Kidney tubule cell (primary cell): ENCODE measurements around the gene GREB1L.
"Not testable (repeated sequence)": the region's sequence is repeated elsewhere in the genome, so short reads cannot be mapped to it uniquely, and the experiment has no call there.

Experiments used
- DNase-seq: peaks from one replicate; pipeline ENCODE4 v3.0.0-alpha.2; 2018; ENCODE audit warnings: low spot score

GREB1L gene

DNA sequence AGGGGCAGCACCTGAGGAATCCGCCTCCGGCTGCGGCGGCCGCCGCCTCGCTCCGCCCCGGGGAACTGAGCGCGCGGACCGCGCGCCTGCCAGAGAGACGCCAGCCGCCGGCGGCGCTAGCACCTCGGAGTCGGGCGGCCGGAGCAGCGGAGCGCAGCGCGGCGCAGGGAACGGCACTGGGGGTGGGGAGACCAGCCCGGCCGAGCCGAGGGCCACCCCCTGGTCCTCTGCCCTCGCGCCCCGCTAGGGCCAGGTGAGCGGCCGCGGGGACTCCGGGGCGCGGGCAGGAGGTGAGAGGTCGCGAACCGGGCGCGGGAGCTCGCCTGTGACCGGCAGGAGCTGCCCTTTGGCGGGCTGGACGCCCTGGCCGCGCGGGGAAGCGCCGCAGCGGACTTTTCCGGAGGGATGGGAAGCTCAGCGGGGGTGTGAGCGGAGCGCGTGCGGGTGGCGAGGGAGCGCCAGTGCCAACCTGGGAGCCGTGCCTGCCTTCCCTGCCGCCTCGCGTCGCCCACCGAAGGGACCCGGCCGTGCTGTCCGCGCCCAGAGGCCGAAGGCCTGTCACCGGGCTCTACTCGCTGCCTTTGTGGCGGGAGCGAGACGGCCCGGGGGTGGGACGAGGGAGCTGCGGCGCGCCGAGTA lies at the start of gene GREB1L:
Gene GREB1L, plus strand, starts transcription at position 92 of the 639 bp plus-strand sequence. CDS start 141,287 bp downstream, outside the sequence.
- DNase-seq = peak; percentile 77

DNA sequence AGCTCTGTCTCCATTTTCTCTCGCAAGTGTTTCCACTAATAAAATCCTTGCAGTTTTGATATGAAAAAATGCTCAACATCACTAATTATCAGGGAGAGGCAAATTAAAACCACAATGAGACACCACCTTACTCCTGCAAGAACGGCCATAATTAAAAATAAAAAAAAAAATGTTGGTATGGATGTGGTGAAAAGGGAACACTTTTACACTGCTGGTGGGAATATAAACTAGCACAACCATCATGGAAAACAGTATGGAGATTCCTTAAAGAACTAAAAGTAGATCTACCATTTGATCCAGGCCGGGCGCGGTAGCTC lies 49.8 kb upstream of the GREB1L start:
- DNase-seq = no peak

DNA sequence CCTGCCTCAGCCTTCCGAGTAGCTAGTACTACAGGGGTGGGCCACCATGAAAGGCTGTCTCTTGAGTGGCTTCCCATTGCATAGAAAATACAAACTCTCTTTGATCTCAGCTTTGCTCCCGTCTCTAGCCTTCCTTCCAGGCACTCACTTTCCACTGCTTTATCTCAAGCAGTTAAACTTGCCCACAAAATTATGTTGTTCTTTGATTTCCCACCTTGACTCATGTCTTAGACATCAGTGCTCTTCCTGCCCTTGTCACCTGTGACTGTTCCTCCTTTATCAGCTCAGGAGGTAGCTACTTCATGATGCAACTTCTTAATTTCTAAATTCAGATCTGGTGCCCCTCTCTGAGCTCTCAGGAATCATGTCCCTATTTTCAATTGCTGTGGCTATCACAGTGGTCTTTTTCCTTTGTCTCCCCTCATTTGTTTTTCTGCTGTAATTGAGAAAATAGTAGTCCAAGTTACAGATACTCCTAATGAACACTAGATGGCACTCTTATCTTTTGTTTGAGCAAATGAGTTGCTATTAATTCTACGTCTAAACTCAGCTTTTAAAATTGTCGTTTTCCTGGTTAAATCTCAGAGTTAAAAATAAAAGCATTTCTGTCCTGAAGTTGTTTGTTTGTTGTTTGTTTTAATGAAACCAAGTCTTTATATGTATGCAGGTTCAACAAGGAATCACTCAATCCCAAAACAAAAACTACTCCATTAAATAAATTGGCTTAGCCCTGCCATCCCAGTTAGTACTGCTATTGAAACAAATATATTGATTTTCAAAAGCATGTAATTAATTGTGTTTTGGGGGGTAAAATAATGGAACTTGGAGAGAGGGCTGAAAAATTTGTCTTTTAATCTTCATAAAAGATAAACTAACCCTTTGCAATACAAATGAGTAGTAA lies 46.9 kb upstream of the GREB1L start:
- peak; percentile 65 for DNase-seq

DNA sequence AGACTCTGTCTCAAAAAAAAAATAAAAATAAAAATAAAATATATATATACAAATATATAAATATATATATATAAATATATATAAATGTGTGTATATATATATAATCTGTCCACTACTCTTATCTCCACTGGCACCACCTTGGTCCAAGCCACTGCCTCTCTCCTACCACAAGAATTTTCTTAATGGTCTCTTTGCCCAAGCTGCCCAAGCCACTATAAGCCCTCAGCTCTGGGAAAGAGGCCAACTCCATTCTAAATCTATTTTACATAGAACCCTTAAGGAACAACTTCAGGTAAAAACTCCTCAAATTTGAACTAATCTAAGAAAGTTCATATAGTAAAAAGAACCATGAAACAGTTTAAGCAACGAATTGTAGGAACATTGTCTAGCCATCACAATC lies 45.6 kb upstream of the GREB1L start:
- no peak for DNase-seq

DNA sequence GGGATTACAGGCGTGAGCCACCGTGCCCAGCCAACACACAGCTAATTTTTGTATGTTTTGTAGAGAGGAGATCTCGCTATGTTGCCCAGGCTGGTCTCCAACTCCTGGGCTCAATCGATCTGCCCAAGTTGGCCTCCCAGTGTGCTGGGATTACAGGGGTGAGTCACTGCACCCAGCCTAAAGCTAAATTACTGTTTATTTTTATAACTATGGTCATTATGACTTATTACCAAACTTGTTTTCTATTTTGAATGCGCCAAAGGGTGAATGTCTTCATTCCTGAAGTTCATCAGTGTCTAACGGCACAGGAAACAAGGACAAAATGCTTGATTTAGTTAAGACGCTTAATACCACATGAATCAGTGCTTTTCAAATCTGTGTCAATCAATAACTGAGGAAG lies 38.9 kb upstream of the GREB1L start:
- no peak for DNase-seq

DNA sequence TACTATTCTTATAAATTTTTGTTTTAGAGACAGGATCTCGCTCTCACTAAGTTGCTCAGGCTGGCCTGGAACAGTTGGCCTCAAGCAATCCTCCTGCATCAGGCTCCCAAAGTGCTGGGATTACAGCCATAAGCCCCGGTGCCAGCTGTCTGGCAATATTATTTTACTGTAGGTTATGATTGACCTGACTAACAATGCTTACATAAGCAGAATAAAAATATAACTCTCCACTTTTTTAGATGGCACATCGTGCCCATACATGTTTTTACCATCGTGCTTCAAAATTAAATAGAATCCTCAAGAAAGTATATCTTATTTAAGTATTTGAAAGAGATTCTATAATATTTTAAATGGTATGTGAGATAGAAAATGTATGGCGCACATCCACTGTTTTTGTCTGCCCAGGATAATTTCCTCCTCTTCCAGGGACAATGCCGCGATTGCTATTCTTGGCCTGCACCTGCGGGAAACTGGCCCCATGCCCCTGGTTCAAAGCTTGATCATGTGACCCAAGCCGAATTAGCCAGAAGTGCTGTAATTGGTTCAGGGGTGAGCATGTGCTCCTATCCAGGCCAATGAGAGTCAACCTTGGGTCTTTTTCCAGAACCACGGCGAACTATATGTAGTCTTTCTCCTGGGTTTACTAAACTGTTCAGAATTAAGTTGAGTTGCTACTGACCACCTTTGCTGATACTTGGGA lies 38.3 kb upstream of the GREB1L start:
- no peak for DNase-seq

DNA sequence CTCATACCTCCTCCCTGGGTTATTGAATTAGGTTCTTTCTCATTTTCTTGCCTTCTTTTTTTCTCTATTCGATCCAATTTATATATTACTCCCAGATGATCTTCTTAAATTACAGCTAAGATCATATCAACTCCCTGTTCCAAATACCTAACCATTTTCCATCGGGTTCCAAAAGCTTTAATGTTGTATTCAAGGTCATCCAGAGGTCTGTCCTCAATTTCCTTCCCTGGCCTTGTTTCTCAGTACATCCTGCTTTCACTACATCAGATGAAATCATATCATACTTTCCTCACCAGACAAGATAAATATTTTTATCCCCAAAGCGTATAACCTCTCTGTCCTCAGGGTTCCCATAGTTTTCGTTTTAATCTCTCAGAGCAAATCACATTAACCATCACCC lies 36.3 kb upstream of the GREB1L start:
- DNase-seq = no peak

DNA sequence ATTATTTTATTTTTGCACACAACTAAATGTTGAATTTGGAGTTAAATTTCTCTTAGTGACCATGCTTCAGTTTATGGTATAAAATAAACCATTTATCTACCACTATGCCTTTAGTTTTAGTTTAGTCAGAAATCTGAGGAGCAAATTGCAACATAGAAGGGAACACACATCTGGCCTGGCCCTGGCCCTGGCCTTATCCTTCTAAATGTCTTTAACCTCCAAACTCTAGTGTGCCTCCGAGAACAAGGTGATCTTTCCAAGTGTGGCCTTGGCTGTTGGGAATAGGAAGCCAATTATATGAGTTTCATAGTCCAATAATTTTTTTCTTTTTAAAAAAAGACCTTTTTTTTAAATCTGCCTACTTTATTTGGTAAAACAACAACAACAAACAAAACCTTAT lies 31.8 kb upstream of the GREB1L start:
- no peak for DNase-seq

DNA sequence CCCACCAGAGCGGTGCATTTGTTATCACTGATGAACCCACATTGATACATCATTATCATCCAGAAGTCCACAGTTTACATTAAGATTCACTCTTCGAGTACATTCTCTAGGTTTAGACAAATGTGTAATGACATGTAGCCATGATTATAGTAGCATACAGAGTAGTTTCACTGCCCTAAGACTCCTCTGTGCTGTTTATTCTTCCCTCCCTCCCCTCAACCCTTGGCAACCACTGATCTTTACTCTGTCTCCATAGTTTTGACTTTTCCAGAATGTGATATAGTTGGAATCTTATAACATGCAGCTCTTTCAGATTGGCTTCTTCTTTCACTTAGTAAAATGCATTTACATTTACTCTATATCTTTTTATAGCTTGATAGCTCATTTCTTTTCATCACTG lies 31.2 kb upstream of the GREB1L start:
- DNase-seq = no peak

DNA sequence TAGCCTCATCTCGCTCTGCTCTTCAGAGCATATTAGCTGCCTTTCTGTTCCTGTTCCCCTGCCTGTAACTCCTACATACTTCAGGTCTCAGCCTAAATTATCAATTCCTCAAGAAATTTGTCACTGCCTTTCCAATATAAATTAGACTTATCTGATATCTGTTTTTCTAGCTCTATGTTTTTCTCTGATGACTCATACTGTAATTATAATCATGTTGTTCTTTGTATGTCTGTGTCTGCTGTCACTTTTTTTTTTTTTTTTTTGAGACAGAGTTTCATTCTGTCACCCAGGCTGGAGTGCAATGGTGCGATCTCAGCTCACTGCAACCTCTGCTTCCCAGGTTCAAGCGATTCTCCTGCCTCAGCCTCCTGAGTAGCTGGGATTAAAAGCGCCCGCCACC lies 27.6 kb upstream of the GREB1L start:
- not testable (repeated sequence) for DNase-seq

DNA sequence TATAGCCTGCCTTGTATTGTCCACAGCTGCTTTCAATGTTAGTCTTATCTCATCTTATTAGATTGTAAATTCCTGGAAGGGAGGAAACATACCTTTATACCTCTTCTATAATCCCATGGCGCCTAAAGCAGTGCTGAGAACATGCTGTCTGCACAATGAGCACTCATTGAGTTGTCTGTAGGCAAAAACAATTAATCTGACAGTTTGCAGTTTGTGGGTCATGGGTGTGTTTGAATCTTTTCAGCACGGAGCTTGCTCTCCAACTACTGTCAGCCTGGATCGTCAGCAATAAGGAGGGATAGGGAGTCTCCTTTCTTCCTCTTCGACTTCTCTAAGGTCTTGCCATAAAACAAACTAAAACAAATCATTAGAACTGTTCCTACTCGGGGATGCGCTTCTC lies 26.5 kb upstream of the GREB1L start:
- DNase-seq = no peak

DNA sequence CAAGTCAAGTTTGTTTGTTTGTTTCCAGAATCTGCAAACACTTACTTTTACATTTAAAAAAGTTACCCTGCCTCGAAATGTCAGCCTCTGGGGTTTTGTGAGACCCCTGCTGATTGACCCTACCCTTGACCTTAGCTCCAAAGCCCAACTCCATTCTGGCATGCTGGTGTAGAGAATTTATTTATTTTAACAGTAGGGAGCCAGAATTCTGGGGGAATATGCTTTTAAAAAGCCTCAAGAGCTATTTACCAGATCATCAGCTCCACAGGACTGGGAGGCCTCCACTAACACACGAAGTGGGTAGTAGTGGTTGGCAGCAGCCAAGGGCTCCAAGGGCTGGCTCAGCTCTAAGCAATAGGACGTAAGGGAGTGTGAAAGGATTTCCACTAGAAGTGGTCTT lies 23.2 kb upstream of the GREB1L start:
- DNase-seq = no peak

DNA sequence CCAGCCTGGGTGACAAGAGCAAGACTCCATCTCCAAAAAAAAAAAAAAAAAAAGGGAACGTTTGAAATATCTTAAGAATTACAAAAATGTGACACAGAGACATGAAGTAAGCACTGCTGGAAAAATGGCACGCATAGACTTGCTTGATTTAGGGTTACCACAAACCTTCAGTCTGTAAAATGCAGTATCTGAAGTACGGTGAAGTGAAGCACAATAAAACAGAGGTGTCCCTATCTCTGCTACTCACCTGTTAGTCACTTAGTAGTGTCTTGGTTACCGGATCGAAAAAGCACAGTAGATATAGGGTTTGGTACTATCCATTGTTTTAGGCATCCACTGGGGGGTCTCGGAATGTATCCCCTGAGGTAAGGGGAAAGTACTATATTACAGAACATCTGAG lies 11.6 kb upstream of the GREB1L start:
- DNase-seq = no peak

DNA sequence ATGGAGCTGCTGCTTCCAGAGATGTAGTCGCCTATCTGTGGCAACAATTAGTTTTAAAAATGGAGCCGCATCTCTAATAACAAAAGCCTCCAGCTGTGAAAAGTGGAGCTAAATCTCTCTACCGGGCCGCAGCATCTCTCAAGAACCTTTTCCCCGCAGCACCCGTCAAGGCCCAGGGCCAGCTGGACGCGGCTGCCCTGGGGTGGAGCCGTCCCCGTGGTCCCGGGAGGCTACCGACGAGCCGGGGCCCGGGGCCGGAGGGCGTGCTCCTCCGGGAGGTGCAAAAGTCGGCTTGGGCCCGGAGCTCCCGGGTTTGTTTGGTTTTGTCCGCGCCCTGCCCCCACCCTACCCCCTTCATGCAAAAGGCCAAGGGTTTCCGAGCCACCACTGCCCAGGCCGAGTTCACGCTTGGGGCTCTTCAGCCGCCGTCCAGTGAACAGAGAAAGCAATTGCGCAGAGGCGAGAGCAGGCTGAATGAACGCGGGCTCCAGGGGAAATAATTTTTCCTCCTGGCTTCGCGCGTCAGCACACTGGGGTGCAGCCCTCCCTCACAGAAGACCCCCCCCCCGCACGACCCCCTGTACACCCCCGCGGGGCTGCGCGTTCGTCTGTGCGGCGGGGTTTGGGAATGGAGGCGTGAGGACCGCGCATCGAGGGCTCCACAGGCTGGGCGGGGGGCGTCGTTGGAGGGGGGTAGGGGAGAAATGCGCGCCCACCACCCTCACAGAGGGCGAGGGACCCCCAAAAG lies 557 bp upstream of the GREB1L start:
- DNase-seq = no peak

DNA sequence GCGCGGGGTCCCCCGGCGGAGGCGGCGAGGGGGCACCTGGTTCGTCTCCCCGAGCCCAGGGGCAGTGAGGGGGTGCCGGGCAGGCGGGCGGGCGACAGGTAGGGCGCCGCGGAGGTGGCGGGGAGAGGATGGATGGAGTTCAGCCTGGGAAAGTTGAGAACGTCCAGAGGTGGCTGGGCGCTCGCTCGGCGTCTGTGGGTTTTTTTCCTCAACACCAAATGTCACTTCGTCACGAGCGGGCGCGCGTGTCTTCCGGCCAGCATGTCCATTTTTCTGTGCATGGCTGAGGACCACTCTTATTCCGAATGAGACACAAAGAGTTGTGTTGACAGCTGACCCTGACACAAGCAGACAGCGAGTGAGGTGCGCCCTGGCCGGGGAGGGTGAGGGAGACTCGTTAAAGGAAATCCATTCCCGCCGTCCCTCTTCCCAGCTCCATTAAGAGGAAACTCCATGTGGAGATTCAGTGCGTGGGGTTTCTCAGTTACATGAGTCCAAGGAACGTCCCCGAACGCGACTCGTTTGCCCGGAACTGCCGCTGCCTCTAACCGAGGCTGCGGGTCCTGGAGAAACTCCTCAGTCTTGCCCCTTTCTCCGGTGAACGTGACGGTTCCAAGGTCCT lies 859 bp downstream of the GREB1L start:
- DNase-seq = peak; percentile 18

DNA sequence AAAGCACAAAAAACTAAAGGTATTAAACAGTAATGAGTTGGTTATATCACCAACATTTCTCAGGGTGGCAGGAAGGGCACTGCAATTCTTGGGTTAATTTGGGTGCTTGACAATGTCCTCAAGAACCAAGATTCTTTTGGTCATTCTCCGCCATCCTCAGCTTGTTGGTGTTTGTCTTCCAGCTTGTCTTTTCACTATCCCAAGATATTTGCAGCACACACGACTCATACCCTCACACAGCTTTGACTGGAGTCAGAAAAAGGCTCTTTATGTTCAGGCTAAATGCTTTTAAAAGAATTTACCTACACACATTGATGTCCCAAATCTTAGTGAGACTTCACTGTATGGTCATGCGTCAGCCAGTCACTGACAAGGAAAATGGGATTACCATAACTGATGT lies 12.5 kb downstream of the GREB1L start:
- DNase-seq = no peak

DNA sequence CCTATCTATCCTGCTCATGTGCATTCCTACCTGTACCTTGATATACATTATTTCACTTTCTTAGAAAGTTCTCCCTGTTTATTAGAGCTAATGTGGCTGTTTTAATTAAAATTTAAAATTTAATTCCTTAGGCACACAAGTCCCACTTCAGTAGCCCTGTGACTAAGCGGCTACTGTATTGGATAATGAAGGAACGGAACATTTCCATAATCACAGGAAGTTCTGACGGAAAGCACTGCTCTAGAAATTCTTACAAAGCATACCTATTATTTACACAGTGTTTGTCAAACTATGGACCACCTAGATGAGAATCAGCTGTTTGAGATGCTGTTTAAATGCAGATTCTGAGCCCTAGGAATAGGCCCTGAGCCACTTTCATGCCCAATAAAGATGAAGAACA lies 13.2 kb downstream of the GREB1L start:
- DNase-seq = no peak

DNA sequence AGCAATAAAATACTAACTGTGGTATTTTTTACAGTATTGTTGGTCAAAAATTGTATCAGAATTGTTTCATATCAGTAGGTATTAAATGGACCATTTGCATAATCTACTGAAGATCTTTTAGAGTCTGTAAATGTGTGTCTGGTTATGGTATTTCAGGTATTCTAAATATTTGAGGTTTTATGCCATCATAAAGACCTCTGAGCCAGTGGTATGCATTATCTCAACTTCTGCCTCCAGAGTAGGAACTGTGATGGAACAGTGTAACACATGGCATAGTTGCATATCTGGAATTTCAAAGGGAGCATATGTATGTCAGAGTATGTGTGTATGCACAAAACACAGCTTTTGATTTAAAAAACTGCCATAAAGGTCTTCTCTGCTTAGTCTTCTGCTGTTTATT lies 15.4 kb downstream of the GREB1L start:
- peak; percentile 60 for DNase-seq

DNA sequence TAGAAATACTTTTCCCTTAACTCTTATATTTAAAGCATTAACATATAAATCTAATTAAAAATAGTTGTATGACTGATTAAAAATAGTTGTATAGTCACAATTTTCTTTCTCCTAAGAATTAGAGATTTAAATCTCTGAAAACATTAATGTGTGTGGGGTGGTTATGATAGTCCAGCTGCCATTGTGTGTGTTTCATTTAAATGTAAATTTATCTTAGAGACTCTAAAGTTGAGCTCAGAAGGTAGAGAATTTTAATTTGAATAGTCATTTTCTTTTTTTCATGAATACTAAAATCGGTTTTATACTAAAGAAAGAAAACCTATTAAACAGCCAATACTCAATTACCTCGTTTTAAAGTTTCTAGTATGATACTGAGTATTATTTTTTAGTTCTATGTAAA lies 18.6 kb downstream of the GREB1L start:
- DNase-seq = no peak

DNA sequence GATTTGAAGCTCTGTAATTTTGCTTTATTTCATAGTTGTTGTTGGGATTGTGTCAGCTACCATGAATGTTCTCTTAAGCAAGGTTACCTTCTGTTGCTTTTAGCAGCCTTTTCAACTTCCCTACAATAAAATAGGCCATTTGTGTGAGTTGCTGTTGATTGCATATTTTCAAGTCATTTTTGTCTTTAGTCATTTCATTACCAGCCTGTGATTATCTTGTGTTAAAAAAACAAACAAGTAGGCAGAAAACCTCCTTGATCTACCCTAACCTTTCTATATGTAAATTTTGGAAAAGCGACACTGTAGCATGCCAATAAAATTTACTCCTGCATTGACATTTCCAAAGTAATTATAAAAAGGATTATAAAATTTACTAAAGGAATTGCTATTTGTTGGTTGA lies 19.3 kb downstream of the GREB1L start:
- DNase-seq = no peak

DNA sequence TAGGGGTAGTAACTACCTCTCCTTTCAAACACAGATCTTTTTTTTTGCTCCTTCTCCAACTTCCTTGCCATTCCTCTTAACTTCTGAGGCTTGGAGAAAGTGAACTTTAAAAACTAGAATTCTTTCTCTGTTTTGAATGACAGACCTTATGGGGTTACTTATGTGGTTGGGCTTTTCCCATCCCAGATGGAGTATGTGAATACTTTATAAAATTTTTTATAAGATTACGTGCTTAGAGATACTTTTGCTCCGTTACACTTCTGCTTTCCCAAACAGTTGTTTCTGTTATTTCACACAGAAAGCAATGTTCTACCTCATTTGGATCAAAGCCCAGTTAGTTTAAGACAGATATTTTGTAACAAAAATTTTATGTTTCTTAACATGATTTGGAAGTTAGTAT lies 20.2 kb downstream of the GREB1L start:
- no peak for DNase-seq

DNA sequence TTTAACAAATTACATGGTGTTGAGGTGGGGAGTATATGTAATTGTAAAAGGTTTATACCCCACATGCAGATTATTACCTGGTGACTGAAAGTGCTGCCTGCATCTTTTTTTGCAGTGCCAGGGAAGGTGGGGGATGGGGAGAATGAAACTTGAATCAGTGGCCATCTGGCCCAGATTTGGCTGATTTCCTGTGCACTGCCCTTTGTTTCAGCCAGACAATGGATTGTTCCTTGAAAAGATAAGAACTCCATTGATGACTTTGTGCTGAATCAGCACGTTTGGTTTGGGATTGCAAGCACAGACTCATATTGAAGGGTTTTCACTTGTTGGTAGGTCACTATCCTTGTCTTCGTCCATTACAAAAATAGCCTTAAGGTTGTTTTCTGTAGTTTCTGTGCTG lies 20.9 kb downstream of the GREB1L start:
- no peak for DNase-seq
